Measurements from ENCODE around the gene CDH23. TPM values are rescaled to one million over a fixed set of nuclear protein-coding genes. Genes with fewer than 3 reads are reported as not detected.

Gene CDH23
- total RNA-seq, 4 donors from 2014 or later = 14.4 to 29.6 (median 19.7) TPM

DNA sequence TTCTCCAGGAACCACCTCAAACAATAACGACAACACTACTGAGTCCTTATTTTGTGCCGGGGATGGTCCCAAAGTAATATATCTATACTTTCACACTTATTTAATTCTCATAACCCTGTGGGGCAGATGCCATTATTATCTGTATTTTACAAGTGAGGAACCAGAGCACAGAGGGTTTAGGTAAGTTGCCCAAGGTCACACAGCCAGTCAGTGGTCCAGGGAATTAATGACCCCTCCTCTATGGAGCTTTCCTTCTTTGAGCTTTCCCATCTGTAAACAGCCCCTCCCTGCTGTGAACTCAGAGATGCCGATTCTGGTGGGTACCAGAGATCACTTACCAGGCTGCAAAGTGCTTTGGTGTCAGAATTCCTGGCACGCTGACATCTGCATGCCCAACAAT, 217.2 kb downstream of the CDH23 start:
- Histone ChIP-seq H3K4me1 (peaks cover 33 to 84% (median 68%) of the 10 kb centered on the region in 4 donors), H3K4me3 (no peak overlapping the region), H3K27ac (replicated peaks in 1 of 4) (peak overlapping the region; percentile 70 to 79 (median 75)), H3K9me3 (no peaks in the 10 kb centered on the region), H3K27me3 (no peaks in the 10 kb centered on the region), H3K36me3 (no peaks in the 10 kb centered on the region)
- intact Hi-C loops (cut with DNase I) = loop anchor here (5.0 kb wide), 1 partner anchor 93 kb away; no protein-coding TSS in a partner anchor
- TF ChIP-seq POLR2A (IDR thresholded peaks at IDR 0.05; ENCODE audit: low read depth) (no peak), EP300 (IDR thresholded peaks at IDR 0.05) (no peak), POLR2AphosphoS5 (IDR thresholded peaks at IDR 0.05) (no peak)
- TF ChIP-seq, protein P1, sequence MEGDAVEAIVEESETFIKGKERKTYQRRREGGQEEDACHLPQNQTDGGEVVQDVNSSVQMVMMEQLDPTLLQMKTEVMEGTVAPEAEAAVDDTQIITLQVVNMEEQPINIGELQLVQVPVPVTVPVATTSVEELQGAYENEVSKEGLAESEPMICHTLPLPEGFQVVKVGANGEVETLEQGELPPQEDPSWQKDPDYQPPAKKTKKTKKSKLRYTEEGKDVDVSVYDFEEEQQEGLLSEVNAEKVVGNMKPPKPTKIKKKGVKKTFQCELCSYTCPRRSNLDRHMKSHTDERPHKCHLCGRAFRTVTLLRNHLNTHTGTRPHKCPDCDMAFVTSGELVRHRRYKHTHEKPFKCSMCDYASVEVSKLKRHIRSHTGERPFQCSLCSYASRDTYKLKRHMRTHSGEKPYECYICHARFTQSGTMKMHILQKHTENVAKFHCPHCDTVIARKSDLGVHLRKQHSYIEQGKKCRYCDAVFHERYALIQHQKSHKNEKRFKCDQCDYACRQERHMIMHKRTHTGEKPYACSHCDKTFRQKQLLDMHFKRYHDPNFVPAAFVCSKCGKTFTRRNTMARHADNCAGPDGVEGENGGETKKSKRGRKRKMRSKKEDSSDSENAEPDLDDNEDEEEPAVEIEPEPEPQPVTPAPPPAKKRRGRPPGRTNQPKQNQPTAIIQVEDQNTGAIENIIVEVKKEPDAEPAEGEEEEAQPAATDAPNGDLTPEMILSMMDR (IDR thresholded peaks at IDR 0.05) = no peak
- no peak for DNase-seq (ENCODE audit: extremely low spot score)
- 92% methylated on average over 4 of the region's 4 CpGs for WGBS

DNA sequence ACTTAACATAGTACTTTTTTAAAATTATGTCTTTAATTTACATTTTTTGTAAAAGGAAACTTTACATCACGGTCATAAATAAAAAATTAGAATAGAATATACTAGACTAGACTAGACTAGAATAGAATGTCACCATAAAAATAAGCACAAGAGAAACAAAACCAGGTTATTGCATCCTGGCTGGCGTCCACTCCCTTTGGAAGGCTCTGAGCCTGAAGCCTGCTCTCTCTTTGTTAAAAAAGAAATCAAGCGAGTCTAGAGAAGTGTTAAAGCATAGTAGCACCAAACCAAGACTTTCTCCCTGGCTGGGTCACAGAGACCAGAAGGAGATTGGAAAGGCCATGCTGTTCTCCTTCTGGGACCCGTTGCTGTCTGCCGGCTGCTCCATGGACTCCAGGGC, 218.2 kb downstream of the CDH23 start:
- no peaks in the 10 kb centered on the region for H3K9me3 ChIP-seq
- no peak overlapping the region for H3K4me3 ChIP-seq
- intact Hi-C loops (cut with DNase I) = loop anchor here (5.0 kb wide), 1 partner anchor 92 kb away; no protein-coding TSS in a partner anchor
- H3K27me3 ChIP-seq = no peaks in the 10 kb centered on the region
- H3K27ac ChIP-seq (replicated peaks in 1 of 4) = peak overlapping the region; percentile 70 to 79 (median 75)
- WGBS = 52% methylated on average over 5 of the region's 5 CpGs
- TF ChIP-seq, protein P1 (IDR thresholded peaks at IDR 0.05) = no peak
- TF ChIP-seq POLR2A (IDR thresholded peaks at IDR 0.05; ENCODE audit: low read depth) (no peak), POLR2AphosphoS5 (IDR thresholded peaks at IDR 0.05) (no peak), EP300 (IDR thresholded peaks at IDR 0.05) (no peak)
- H3K36me3 ChIP-seq = no peaks in the 10 kb centered on the region
- H3K4me1 ChIP-seq = peaks cover 33 to 82% (median 67%) of the 10 kb centered on the region in 4 donors
- DNase-seq (ENCODE audit: extremely low spot score) = no peak

DNA sequence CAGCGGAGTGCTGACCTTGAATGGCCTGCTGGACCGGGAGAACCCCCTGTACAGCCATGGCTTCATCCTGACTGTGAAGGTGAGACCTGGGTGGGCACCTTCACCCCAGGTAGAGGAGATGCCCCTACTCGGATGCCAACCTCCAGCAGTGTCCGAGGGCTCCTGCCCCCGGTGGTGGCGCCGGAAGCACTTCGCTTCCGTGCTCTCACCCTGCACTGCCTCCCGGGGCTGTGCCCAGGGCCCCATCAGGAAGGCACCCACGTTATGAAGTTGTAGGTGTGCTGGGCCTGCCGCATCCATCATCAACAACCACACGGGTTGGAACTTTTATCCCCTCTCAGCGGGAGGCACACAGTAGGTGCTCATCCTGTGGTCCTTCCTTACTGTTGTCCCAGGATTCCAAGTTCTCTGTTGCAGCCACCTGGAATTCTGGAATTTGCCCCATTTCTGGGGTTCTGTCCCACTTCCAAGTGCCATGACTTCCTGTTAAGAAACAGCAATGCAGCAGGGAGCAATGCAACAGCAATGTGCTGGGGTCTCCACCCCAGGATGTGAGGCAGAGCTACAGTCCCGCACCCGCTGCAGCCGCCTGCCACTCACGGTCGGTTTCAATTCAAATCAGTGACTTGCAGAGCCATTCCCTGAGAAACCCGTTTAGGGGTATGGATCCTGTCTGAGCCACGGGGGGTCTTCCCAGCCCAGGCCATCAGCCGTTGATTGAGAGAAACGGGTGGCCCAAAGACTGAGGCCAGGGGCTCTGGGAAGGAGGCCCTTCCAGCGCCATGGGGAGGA, 219.0 kb downstream of the CDH23 start:
- Histone ChIP-seq H3K4me1 (peaks cover 36 to 82% (median 70%) of the 10 kb centered on the region in 4 donors), H3K9me3 (no peaks in the 10 kb centered on the region), H3K27ac (replicated peaks in 1 of 4) (peak overlapping the region; percentile 70 to 79 (median 75)), H3K27me3 (no peaks in the 10 kb centered on the region), H3K4me3 (no peak overlapping the region), H3K36me3 (no peaks in the 10 kb centered on the region)
- 93% methylated on average over 12 of the region's 24 CpGs for WGBS
- TF ChIP-seq, protein P1 (IDR thresholded peaks at IDR 0.05) = no peak
- TF ChIP-seq POLR2AphosphoS5 (IDR thresholded peaks at IDR 0.05) (no peak), POLR2A (IDR thresholded peaks at IDR 0.05; ENCODE audit: low read depth) (no peak), EP300 (IDR thresholded peaks at IDR 0.05) (no peak)
- intact Hi-C loops (cut with DNase I) = no loop called here
- no peak for DNase-seq (ENCODE audit: extremely low spot score)

DNA sequence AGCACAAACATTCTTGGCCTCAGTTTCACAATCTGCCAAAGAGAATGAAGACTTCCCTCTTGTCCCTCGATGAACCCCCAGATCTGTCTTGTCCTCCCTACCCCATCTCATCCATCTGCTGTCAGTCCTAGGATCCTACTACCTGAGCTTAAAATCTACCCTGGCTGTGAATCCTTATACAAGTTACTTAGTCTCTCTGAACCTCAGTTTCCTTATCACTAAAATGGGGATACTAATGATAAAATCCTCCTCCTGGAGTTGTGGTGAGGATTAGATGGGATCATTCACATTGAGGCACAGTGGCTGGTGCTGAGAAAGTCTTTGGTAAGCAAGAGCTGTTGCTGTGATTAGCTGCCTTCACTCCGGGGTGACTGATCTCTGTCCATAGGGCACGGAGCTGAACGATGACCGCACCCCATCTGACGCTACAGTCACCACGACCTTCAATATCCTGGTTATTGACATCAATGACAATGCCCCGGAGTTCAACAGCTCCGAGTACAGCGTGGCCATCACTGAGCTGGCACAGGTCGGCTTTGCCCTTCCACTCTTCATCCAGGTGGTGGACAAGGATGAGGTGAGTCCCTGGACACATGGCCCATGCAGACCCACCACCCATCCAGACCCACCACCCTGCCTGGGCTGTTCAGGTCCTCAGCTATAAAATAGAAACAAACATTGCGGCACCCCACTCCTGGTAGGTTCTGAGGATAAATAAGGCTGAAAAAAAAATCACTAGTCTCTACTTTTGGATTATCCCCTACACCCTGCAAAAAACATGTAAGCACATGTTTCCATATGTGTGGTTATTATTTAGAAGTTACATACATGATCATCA, 220.3 kb downstream of the CDH23 start:
- H3K4me1 ChIP-seq = peaks cover 49 to 82% (median 75%) of the 10 kb centered on the region in 4 donors
- 94% methylated on average over 12 of the region's 12 CpGs for WGBS
- H3K27ac ChIP-seq (replicated peaks in 1 of 4) = peak overlapping the region in 1 of 4 donors; percentile 77
- H3K36me3 ChIP-seq = no peaks in the 10 kb centered on the region
- TF ChIP-seq POLR2A (IDR thresholded peaks at IDR 0.05; ENCODE audit: low read depth) (no peak), POLR2AphosphoS5 (IDR thresholded peaks at IDR 0.05) (no peak), EP300 (IDR thresholded peaks at IDR 0.05) (no peak)
- TF ChIP-seq, protein P1 (IDR thresholded peaks at IDR 0.05) = no peak
- no peaks in the 10 kb centered on the region for H3K9me3 ChIP-seq
- no peak for DNase-seq (ENCODE audit: extremely low spot score)
- no peak overlapping the region for H3K4me3 ChIP-seq
- no peaks in the 10 kb centered on the region for H3K27me3 ChIP-seq
- intact Hi-C loops (cut with DNase I) = no loop called here
